BE2C (cell line): ENCODE data around the gene NLRP11. TPM values are rescaled to one million over a fixed set of nuclear protein-coding genes. Genes with fewer than 3 reads are reported as not detected.

Experiments used
- DNase-seq: peaks from one replicate; pipeline ENCODE4 v3.0.0-alpha.2; 2020
- H3K27me3 ChIP-seq: fragments of 250-450 bp; sonication (Bioruptor Pico); 2 replicates; pipeline ENCODE4 v1.5.1; 2020; ENCODE audit warnings: mild to moderate bottlenecking
- H3K36me3 ChIP-seq: fragments of 250-450 bp; sonication (Bioruptor Pico); 2 replicates; pipeline ENCODE4 v1.5.1; 2020; ENCODE audit warnings: mild to moderate bottlenecking
- H3K4me1 ChIP-seq: fragments of 250-450 bp; sonication (Bioruptor Pico); 2 replicates; pipeline ENCODE4 v1.5.1; 2020
- H3K4me3 ChIP-seq: 2 replicates; pipeline ENCODE4 v1.5.1; 2011; ENCODE audit warnings: low read depth, low read length
- H3K9me3 ChIP-seq: fragments of 250-450 bp; sonication (Bioruptor Pico); 2 replicates; pipeline ENCODE4 v1.5.1; 2020
- CTCF ChIP-seq: IDR thresholded peaks from 2 replicates; pipeline ENCODE4 v1.5.1; 2012; ENCODE audit warnings: mild to moderate bottlenecking, low read depth, low read length
- polyA plus RNA-seq: library from polyadenylated mRNA; unstranded; fragments of >200 nt; gene quantifications from one replicate; pipeline ENCODE4 v1.2.1, GENCODE V29; 2012; ENCODE audit warnings: low read depth, missing spikeins; ENCODE audit not compliant: insufficient read length, insufficient read depth

Gene NLRP11
- 1.3 TPM for polyA plus RNA-seq

GRCh38 chr19:55831846-55832245 lies at the start of gene NLRP11:
TSS of gene NLRP11 (minus strand) at chr19:55831999. CDS start at chr19:55818174, 13,825 bp downstream.
- no peak for DNase-seq
- Histone ChIP-seq H3K4me1 (no peaks in the 10 kb centered on the region), H3K36me3 (no peaks in the 10 kb centered on the region), H3K9me3 (no peaks in the 10 kb centered on the region), H3K27me3 (peaks cover 10% of the 10 kb centered on the region; the same call in 1 of the 2 replicates), H3K4me3 (no peak within 1 kb of the TSS)
- TF ChIP-seq CTCF, result no peak

DNA sequence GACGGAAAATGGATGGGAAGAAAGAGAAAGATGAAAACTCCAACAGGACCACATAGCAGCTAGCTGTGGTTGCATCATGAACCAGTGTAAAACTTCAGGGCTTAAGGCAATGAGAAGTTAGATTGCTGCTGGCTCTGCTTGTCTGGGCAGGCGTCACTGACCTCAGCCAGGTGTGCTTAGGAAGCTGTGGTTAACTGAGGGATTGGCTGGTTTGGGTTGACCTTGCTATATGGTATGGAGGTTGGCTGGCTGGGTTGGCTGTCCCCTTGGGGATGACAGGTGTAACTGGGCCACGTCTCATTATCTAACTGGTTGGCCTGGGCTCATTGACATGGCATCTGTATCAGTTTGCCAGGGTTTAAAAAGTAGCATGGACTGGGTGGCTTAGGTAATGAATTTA lies 45.4 kb upstream of the NLRP11 start:
- Histone ChIP-seq H3K4me3 (no peak overlapping the region), H3K27me3 (peaks cover 5% of the 10 kb centered on the region), H3K9me3 (no peaks in the 10 kb centered on the region), H3K4me1 (no peaks in the 10 kb centered on the region), H3K36me3 (no peaks in the 10 kb centered on the region)
- TF ChIP-seq CTCF, result no peak
- DNase-seq, result no peak

DNA sequence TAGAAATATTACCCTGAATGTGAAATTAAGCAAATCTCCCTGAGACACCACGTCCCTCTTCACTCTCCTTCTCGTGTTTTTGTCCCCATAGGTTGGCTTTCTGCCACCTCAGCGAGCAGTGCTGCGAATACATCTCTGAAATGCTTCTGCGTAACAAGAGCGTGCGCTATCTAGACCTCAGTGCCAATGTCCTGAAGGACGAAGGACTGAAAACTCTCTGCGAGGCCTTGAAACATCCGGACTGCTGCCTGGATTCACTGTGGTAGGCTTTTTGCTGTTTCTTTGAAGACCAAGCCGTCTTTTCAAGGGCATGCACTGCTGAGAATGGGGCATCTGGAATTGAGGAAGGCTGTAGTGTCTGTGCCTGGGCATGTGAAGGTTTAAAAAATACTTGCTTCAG lies 38.9 kb upstream of the NLRP11 start:
- no peak for TF ChIP-seq CTCF
- DNase-seq, result no peak
- H3K4me3 ChIP-seq, result no peak overlapping the region
- H3K4me1 ChIP-seq, result no peaks in the 10 kb centered on the region
- no peaks in the 10 kb centered on the region for H3K36me3 ChIP-seq
- peaks cover 5% of the 10 kb centered on the region for H3K27me3 ChIP-seq
- H3K9me3 ChIP-seq, result no peaks in the 10 kb centered on the region

- no peak for TF ChIP-seq CTCF
- DNase-seq, result no peak
- Histone ChIP-seq H3K9me3 (no peaks in the 10 kb centered on the region), H3K4me3 (no peak overlapping the region), H3K4me1 (no peaks in the 10 kb centered on the region), H3K36me3 (no peaks in the 10 kb centered on the region), H3K27me3 (no peaks in the 10 kb centered on the region; the same call in 1 of the 2 replicates)
Observed at GRCh38 chr19:55867101-55867500, 35.3 kb upstream of the NLRP11 start.

DNA sequence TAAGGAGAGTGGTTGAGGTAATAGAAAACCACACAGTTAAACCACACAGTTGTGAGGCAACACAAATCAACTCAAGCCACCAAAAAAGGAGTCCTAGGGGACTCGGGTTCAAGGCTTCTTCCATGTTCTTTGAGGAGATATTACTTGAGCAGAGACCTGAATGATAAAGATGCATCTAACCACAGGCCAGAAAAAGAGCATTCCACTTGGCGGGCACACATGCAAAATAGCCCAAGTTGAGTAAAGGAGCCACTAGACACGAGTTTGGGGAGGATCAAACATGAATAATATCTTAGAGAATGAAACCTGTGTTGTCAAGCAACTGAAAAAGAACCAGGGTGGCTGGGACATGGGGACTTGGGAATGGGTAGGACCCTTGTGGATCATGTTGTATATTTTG lies 34.7 kb upstream of the NLRP11 start:
- Histone ChIP-seq H3K4me3 (no peak overlapping the region), H3K27me3 (no peaks in the 10 kb centered on the region; the same call in 1 of the 2 replicates), H3K36me3 (no peaks in the 10 kb centered on the region), H3K9me3 (no peaks in the 10 kb centered on the region), H3K4me1 (no peaks in the 10 kb centered on the region)
- DNase-seq, result no peak
- TF ChIP-seq CTCF, result no peak

GRCh38 chr19:55858969-55859368 lies 27.2 kb upstream of the NLRP11 start:
- Histone ChIP-seq H3K4me1 (no peaks in the 10 kb centered on the region), H3K27me3 (peaks cover 22% of the 10 kb centered on the region), H3K36me3 (no peaks in the 10 kb centered on the region), H3K9me3 (no peaks in the 10 kb centered on the region), H3K4me3 (no peak overlapping the region)
- no peak for TF ChIP-seq CTCF
- no peak for DNase-seq
